Muscle layer of duodenum (tissue), 2 donors: Measurements from ENCODE around the gene PARL.

Source experiments
- H3K27ac ChIP-seq: one replicate; pipeline ENCODE4 v1.7.0; 2013; ENCODE audit warnings: mild to moderate bottlenecking, low read length
- H3K27me3 ChIP-seq: one replicate; pipeline ENCODE4 v1.7.0; 2013; ENCODE audit warnings: low read depth, mild to moderate bottlenecking, control low read depth, low read length
- H3K36me3 ChIP-seq, 2 donors: one replicate each; pipeline ENCODE4 v1.7.0; 2013; ENCODE audit warnings: low read length in 2 of 2, control low read depth in 1 of 2, mild to moderate bottlenecking in 1 of 2; ENCODE audit not compliant: insufficient read depth in 2 of 2, control insufficient read depth in 1 of 2
- H3K4me1 ChIP-seq, 2 donors: one replicate each; pipeline ENCODE4 v1.7.0; 2013; ENCODE audit warnings: low read length in 2 of 2, mild to moderate bottlenecking in 2 of 2, control low read depth in 1 of 2, moderate library complexity in 1 of 2; ENCODE audit not compliant: insufficient read depth in 2 of 2, control insufficient read depth in 1 of 2
- H3K4me3 ChIP-seq, 2 donors: one replicate each; pipeline ENCODE4 v1.7.0; 2013; ENCODE audit warnings: low read length in 2 of 2, low read depth in 1 of 2, mild to moderate bottlenecking in 1 of 2
- H3K9me3 ChIP-seq, 2 donors: one replicate each; pipeline ENCODE4 v1.7.0; 2013; ENCODE audit warnings: low read length in 2 of 2, control low read depth in 1 of 2, mild to moderate bottlenecking in 1 of 2; ENCODE audit not compliant: control insufficient read depth in 1 of 2
- donor health status: healthy.

Gene PARL

DNA sequence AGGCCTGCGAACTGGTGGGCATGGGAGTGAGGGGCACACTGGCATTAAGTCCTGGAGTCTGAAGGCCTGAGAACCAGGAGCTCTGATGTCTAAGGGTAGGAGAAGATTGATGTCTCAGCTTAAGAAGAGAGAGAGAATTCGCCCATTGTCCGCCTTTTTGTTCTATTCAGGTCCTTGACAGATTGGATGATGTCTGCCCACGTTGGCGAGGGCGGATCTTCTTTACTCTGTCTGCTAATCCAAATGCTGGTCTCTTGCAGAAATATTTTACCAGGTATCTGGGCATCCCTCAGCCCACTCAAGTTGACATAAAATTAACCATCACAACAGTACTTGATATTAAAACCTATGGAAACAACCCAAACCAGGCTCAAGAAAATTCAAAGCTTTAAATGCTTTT is 103.4 kb downstream of the PARL start:
- H3K27me3 ChIP-seq = no peaks in the 10 kb centered on the region
- H3K9me3 ChIP-seq = no peaks in the 10 kb centered on the region
- no peak overlapping the region for H3K27ac ChIP-seq
- H3K36me3 ChIP-seq = peaks cover 26 to 55% of the 10 kb centered on the region in 2 donors
- H3K4me1 ChIP-seq = no peaks in the 10 kb centered on the region
- no peak overlapping the region for H3K4me3 ChIP-seq

DNA sequence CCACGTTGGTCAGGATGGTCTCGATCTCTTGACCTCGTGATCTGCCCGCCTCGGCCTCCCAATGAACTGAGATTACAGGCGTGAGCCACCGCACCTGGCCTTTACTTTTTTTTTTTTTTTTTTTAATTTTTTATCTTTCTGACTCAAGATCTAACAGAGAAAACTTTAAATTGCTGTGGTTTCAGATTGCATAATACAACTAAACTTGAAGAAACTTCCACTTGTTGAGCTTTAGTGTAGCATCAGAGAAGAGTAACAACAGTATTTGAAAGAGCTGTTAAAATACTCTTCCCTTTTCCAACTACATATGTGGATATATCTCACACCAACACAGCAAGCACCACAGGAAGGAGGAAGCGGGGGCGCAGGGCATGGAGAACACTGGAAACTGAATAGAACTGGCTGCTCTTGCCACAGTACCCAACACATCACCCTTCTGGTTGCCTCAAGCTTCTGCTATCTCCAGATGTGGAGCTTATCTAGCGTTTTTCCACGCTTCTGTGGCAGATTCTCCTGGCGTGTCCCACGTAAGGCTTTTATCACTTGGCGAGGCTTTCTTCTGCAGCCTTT is 104.7 kb downstream of the PARL start:
- Histone ChIP-seq H3K27ac (no peak overlapping the region), H3K36me3 (peaks cover 22 to 54% of the 10 kb centered on the region in 2 donors), H3K27me3 (no peaks in the 10 kb centered on the region), H3K4me3 (no peak overlapping the region), H3K9me3 (no peaks in the 10 kb centered on the region), H3K4me1 (no peaks in the 10 kb centered on the region)
